Measurements from ENCODE around the gene PARD3B.

- no peak for TF ChIP-seq CTBP1 (IDR thresholded peaks at IDR 0.05; ENCODE audit: borderline replicate concordance)
- TF ChIP-seq FOXK2 (IDR thresholded peaks at IDR 0.05) = no peak
- TF ChIP-seq ELF4 (IDR thresholded peaks at IDR 0.05) = no peak
These were observed 93.4 kb downstream of the PARD3B start for GRCh38 chr2:204638471-204639194.
